Fibroblast of villous mesenchyme (primary cell): ENCODE data around the gene PARP8. TPM values are rescaled to one million over a fixed set of nuclear protein-coding genes. Genes with fewer than 3 reads are reported as not detected.

Experiments
- DNase-seq: peaks from one replicate; pipeline ENCODE4 v3.0.0-alpha.2; 2010; ENCODE audit warnings: low read depth
- H3K4me3 ChIP-seq: 2 replicates; pipeline ENCODE4 v1.5.1; 2011; ENCODE audit warnings: low read depth, mild to moderate bottlenecking, low read length
- CTCF ChIP-seq: IDR thresholded peaks from 2 replicates; pipeline ENCODE4 v1.5.1; 2012; ENCODE audit warnings: low read depth, mild to moderate bottlenecking, low read length; ENCODE audit not compliant: insufficient read depth
- total RNA-seq: library from RNA; depleted of rRNA; stranded (reverse); fragments of >200 nt; gene quantifications from 2 replicates; pipeline ENCODE4 v1.2.3, GENCODE V29; 2012

The PARP8 gene
- total RNA-seq, 1 donor: 12.5 TPM

- H3K4me3 ChIP-seq: no peak overlapping the region
- no peak for DNase-seq
- TF ChIP-seq CTCF: no peak
These were observed 74.4 kb downstream of the PARP8 start for GRCh38 chr5:50740832-50741231.

- TF ChIP-seq CTCF: no peak
- DNase-seq: peak; percentile 79
- peak overlapping the region; percentile 41 for H3K4me3 ChIP-seq
These were observed 78.3 kb downstream of the PARP8 start for GRCh38 chr5:50744776-50745175.

- TF ChIP-seq CTCF: no peak
- DNase-seq: no peak
- peak overlapping the region; percentile 41 for H3K4me3 ChIP-seq
These were observed 78.9 kb downstream of the PARP8 start for GRCh38 chr5:50745221-50745910.

- TF ChIP-seq CTCF: no peak
- DNase-seq: no peak
These were observed 82.7 kb downstream of the PARP8 start for GRCh38 chr5:50749181-50749580.

GRCh38 chr5:50749873-50750272, 83.4 kb downstream of the PARP8 start:
- H3K4me3 ChIP-seq: no peak overlapping the region
- DNase-seq: no peak
- TF ChIP-seq CTCF: no peak

More at GRCh38 chr5:50749181-50749580, 82.7 kb downstream of the PARP8 start:
- H3K4me3 ChIP-seq: no peak overlapping the region

- peak; percentile 88 for TF ChIP-seq CTCF
- H3K4me3 ChIP-seq: no peak overlapping the region
- DNase-seq: peak; percentile 62
These were observed 84.7 kb downstream of the PARP8 start for GRCh38 chr5:50751064-50751657.

- H3K4me3 ChIP-seq: no peak overlapping the region
- no peak for DNase-seq
- TF ChIP-seq CTCF: no peak
These were observed 86.4 kb downstream of the PARP8 start for GRCh38 chr5:50752800-50753199.
